GM12864 (cell line): ENCODE results near the gene ELK3.

Experiments
- DNase-seq: peaks from one replicate; pipeline ENCODE4 v3.0.0-alpha.2; 2011; ENCODE audit warnings: low read depth
- H3K4me3 ChIP-seq: 2 replicates; pipeline ENCODE4 v1.5.1; 2011; ENCODE audit warnings: mild to moderate bottlenecking, low read depth, low read length, control low read depth
- CTCF ChIP-seq: IDR thresholded peaks from 2 replicates; pipeline ENCODE4 v1.5.1; 2011; ENCODE audit warnings: low read depth, mild to moderate bottlenecking, moderate library complexity, low read length, control low read depth, inconsistent platforms; ENCODE audit errors: missing control alignments

The ELK3 gene

GRCh38 chr12:96301732-96302131 lies 107.6 kb downstream of the ELK3 start:
- DNase-seq = no peak
- H3K4me3 ChIP-seq = no peak overlapping the region
- TF ChIP-seq CTCF = no peak

DNA sequence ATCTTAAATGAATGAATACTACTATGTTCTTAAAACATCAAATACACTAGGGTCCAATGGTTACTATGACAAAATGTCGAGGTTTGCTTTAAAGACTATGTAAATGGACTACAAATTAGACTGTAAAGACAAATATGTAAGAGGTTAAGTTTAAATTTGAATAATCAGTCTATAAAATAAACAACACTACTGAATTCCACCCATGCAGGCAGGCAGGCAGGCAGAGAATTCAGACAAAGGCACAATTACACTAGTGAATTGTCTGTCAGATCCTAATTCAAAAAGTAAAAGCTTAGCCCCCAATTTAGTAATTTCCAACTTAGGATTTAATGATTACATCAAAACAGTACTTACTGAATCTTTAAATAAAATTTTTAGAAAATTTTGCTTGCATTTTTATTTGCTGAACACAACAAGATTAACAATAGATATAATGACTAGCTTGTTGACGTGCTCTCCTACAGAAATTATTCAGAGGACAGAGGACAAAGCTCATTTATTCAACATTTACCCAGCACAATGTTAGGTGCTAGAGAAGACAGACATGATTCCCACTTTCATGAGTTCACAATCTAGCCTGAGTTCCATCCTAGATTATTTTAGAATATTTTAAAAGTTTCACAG lies 108.6 kb downstream of the ELK3 start:
- no peak for TF ChIP-seq CTCF
- no peak overlapping the region for H3K4me3 ChIP-seq
- DNase-seq = no peak

DNA sequence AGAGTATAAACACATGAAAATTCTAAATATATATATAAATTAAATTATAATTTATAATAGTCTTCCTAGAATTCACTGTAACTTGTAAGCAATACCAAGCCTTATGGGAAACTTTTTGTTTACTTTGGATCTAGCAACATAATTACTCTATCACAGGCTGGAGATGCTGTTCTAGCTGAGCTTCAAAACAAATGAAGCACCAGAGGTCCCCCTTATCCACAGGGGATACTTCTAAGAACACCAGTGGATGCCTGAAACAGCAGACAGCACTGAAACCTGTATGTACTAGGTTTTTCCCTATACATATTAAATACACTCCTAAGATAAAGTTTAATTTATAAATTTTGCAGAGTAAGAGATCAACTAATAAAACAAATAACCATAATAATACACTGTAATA lies 109.5 kb downstream of the ELK3 start:
- DNase-seq = no peak
- no peak overlapping the region for H3K4me3 ChIP-seq
- TF ChIP-seq CTCF = no peak

- H3K4me3 ChIP-seq = no peak overlapping the region
- no peak for DNase-seq
- TF ChIP-seq CTCF = no peak
Observed at GRCh38 chr12:96305665-96306064, 111.5 kb downstream of the ELK3 start.

- no peak for TF ChIP-seq CTCF
- no peak overlapping the region for H3K4me3 ChIP-seq
- no peak for DNase-seq
Observed at GRCh38 chr12:96308881-96309280, 114.7 kb downstream of the ELK3 start.

DNA sequence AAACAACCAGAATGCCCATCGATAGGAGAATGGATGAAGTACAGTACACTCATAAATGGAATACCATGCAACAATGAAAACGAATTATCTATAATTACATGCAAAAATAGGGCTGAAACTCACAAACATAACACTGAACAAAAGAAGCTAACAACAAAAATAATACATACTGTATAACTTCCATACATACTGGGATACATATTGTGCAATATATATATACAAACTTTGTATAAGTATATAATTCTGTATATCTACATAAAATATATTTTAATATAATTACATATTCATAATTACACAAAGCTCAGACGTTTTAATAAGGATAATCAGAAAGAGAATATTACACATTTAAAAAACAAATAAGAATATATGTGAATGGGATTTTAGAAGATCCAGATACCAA lies 115.9 kb downstream of the ELK3 start:
- no peak overlapping the region for H3K4me3 ChIP-seq
- no peak for TF ChIP-seq CTCF

DNA sequence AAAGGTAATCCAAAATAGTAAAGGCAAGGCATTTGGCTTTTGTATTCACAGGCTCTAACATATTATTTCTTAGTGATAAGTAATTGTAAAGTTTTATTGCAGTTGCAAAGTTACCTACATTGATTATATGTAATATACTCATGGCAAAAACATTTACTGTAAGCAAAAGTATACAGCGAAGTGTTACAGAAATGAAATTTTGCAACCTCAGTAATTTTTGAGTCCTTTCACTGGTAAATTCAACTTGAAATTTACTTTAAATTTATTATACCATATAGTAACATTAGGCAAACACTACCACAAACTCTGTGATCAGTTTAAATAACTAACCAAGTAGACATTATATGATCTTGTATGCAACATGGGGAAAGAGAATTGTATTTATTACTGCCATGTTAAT lies 117.0 kb downstream of the ELK3 start:
- no peak overlapping the region for H3K4me3 ChIP-seq
- DNase-seq = no peak
- TF ChIP-seq CTCF = no peak

More for the DNA sequence above, 115.9 kb downstream of the ELK3 start:
- DNase-seq = no peak
